Prostate gland (tissue), 2 donors: Measurements from ENCODE around the gene CDC14A.

Experiments
- POLR2A ChIP-seq: fragments of 450-650 bp; IDR thresholded peaks from one replicate; pipeline ENCODE4 v1.6.1; 2016; ENCODE audit warnings: antibody characterized with exemption, mild to moderate bottlenecking
- TF ChIP-seq, protein P1 (sequence below), 4 experiments: fragments of 200-600 bp in 2 of 4; fragments of 450-650 bp in 2 of 4; sonication (generic) in 2 of 4; IDR thresholded peaks; 1 replicate in 3 of 4; 2 replicates in 1 of 4; pipeline ENCODE4 v1.5.1; 2016 to 2019; ENCODE audit warnings: antibody characterized with exemption in 4 of 4, mild to moderate bottlenecking in 2 of 4, moderate library complexity in 2 of 4

DNA sequence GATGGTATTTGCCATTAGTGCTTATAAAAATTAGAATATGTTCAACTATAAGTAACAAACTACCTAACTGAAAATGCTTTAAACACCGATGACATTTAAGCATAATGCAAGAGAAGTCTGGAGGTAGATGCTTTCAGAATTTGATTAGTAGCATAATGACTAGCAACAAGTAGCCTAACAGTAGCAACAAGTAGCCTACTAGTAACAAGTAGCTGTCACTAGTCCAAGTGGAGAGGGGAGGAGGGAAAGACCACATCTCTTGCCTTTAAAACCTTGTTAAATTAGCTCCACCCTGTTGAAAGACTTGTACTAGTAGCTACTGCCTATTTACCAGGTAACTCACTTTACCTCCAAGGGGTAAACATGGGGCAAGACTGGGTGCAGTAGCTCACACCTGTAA lies 193.5 kb downstream of the CDC14A start:
- TF ChIP-seq, protein P1, sequence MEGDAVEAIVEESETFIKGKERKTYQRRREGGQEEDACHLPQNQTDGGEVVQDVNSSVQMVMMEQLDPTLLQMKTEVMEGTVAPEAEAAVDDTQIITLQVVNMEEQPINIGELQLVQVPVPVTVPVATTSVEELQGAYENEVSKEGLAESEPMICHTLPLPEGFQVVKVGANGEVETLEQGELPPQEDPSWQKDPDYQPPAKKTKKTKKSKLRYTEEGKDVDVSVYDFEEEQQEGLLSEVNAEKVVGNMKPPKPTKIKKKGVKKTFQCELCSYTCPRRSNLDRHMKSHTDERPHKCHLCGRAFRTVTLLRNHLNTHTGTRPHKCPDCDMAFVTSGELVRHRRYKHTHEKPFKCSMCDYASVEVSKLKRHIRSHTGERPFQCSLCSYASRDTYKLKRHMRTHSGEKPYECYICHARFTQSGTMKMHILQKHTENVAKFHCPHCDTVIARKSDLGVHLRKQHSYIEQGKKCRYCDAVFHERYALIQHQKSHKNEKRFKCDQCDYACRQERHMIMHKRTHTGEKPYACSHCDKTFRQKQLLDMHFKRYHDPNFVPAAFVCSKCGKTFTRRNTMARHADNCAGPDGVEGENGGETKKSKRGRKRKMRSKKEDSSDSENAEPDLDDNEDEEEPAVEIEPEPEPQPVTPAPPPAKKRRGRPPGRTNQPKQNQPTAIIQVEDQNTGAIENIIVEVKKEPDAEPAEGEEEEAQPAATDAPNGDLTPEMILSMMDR (IDR thresholded peaks at IDR 0.05) = no peak
- no peak for TF ChIP-seq POLR2A
